CD4-positive, alpha-beta T cell treated with Interleukin-15 for 4 hours (primary cell): ENCODE results near the gene CLMN.
A peak's percentile ranks its signal among the peaks of the same experiment; 100 is the strongest.

ENCODE experiments used
- DNase-seq: peaks from one replicate; pipeline ENCODE4 v3.0.0-alpha.2; 2020; ENCODE audit warnings: low spot score

The CLMN gene, protein sequence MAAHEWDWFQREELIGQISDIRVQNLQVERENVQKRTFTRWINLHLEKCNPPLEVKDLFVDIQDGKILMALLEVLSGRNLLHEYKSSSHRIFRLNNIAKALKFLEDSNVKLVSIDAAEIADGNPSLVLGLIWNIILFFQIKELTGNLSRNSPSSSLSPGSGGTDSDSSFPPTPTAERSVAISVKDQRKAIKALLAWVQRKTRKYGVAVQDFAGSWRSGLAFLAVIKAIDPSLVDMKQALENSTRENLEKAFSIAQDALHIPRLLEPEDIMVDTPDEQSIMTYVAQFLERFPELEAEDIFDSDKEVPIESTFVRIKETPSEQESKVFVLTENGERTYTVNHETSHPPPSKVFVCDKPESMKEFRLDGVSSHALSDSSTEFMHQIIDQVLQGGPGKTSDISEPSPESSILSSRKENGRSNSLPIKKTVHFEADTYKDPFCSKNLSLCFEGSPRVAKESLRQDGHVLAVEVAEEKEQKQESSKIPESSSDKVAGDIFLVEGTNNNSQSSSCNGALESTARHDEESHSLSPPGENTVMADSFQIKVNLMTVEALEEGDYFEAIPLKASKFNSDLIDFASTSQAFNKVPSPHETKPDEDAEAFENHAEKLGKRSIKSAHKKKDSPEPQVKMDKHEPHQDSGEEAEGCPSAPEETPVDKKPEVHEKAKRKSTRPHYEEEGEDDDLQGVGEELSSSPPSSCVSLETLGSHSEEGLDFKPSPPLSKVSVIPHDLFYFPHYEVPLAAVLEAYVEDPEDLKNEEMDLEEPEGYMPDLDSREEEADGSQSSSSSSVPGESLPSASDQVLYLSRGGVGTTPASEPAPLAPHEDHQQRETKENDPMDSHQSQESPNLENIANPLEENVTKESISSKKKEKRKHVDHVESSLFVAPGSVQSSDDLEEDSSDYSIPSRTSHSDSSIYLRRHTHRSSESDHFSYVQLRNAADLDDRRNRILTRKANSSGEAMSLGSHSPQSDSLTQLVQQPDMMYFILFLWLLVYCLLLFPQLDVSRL

DNA sequence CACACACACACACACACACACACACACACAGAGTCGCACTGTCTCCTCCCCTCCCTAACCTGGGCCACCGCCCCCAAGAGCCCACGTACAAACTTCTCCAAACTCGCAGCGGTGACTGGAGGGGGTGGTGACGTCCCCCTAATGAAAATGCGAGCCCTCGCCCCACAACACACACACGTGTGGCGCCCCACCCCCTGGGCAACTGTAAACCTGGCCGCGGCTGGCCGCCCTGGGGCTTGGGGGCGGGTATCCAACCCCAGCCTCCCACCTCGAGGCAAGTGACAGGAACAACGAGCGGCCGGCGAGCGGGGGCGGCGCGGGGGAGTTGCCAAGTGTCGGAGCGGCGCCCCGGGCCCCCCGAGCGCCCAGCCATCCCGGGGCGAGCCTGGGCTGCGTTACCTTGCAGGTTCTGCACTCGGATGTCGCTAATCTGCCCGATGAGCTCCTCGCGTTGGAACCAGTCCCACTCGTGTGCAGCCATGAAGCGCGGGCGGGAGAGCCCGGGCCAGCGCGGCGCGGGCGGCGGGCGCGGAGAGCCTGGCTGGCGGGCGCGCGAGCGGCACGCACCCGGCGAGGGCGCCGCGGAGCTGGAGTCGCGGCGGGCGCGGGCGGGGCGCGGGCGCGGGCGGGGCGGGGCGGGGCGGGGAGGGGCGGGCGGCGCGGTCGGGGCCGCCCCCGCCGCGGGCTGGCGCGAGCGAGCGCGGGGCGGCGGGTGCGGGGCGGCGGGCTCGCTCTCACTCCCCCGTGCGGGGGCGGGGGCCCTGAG, at the start of gene CLMN:
Gene CLMN (minus strand): TSS at position 597 of the 766 bp plus-strand sequence. CDS start 116 bp downstream, at position 481.
- DNase-seq: no peak

DNA sequence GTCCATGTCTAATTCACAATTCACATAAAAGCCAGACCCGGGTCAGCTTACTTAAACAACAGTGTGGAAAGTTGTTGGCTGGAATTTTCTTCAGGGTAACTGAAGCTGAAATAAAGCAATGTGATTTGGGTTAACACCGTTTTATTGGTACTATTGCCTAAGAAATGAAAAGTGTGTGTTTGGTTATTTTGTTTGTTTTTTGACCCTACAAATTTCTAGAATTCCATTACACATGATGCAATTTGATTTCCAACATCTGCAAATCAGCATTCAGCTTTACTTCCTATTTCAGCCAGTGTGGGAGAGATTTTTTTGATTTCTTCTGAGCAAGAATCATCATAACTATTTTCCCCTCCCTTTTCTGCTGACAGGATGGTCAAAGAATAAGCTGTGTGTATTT, 45.7 kb upstream of the CLMN start:
- DNase-seq: no peak

DNA sequence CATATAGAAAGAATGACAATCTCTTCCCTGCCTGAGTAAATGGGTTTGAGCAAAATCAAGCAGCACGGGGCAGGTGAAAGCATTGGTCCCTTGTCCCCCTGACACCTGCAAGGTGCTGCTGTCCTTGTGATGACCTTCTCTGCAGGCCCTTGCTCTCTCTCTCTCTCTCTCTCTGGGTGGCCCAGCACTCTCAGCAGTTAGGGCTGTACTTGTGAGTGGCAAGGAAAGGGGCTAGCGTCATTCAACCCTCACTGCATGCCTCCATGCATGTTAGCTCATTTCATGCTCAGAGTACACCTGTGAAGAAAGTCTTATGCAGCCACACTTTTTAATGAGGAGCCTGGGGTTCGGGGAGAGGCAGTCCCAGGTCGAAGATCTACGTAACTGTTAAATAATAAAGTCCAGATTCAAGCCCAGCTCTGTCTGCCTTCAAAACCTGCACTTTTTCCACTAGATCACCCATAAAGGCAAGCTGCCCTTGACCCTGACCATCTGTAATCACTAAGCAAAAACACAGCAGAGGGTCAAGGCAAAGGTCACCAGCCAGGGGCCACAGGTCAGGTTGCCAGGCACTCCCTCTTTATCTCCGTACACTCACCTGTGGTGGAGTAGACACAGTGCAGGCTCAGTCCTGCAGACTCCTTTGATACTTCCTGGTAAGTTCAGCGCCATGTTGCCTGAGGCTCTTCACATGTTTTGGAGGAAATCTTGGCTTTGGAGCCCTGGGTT, 44.9 kb upstream of the CLMN start:
- DNase-seq: no peak

DNA sequence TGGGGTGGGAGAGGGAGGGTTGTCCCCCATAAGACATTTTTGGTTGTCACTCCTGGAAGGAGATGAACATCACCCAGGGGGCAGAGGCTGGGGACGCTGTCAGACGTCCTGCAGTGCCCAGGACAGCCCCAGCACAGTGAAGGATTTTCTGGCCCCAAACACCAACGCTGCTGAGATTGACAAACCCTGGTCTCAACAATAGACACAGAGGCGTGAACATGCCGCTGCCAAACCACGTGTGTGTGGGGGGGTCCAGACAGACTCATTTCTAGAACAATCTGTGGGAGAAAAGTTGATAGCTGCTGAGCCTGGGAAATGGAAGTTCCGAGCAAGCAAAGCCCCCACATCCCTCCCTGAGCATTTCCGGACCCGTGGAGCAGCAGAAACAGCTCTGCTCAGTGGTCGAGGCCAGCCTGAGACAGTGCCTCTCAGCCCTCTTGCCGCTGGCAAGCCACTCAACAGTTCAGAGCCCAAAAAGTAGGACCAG, 43.8 kb upstream of the CLMN start:
- no peak for DNase-seq

DNA sequence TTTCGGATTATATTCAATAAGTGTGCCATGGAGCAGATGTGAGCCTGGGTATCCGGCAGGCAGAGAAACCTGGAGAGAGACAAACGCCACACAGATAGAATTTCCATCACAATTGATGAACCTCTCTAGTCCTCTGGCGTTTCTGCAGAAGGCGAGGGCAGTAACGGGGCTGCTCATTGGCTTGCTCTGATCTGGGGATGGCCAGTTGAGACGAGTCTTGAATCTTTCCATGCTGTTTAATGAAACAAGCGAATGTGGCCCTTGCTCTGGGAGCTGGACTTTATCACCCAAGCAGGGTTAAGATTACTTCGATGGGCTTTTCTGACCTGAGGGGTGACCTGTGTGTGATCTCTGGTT, 42.4 kb upstream of the CLMN start:
- no peak for DNase-seq

DNA sequence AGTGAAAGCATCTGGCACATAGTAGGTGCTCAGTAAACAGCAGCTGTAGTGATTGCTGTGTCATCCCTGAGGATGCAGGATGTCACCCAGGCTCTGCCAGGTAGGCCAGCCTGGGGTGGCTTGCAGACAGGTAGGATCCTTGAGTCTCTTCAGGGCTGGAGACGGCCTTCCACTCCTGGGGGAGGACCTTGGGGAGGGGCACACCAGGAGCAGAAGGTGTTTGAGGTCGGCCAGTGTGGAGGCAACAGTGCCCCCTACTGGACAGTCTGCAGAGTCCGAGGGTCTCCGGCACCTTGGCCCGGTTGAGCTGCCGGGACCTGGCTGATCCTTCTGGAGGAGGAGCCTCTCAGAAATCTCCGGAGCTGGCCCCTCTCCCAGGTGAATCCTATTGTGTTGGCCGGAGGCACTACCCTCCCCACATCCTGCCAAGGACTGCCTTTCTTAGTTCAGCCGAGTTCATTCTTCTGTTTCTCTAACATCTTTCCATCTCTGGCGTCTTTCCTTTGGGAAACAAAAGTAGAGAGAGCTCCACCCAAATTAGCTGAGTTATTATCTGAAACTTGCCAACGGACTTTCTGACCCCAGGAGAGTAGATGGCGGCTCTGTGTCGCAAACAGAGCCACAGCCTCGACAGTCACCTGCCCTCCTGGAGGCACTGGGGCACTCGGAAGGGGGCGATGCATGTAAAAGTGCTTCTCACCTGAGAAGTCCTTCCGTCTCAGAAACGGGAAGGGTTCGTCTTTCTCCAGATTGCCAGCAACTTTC, 41.8 kb upstream of the CLMN start:
- peak; percentile 3 for DNase-seq

DNA sequence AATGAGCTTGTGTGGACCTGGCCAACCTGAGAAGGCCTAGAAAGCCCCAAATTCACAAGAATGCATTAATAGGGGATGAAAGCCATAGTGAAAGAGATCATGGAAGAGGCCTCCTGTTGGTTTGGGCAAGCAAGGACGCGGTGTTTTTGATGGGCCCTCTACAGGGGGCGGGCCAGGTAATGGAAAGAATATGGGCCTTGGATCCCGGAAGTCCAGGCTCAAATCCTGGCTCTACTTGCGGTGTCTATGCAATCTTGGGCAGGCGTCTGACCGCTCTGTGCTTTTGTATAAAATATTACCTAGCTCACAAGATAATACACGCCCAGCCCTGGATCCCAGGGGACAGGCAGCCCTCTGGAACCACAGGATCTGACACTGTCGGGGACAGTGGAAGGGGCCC, 41.1 kb upstream of the CLMN start:
- no peak for DNase-seq

DNA sequence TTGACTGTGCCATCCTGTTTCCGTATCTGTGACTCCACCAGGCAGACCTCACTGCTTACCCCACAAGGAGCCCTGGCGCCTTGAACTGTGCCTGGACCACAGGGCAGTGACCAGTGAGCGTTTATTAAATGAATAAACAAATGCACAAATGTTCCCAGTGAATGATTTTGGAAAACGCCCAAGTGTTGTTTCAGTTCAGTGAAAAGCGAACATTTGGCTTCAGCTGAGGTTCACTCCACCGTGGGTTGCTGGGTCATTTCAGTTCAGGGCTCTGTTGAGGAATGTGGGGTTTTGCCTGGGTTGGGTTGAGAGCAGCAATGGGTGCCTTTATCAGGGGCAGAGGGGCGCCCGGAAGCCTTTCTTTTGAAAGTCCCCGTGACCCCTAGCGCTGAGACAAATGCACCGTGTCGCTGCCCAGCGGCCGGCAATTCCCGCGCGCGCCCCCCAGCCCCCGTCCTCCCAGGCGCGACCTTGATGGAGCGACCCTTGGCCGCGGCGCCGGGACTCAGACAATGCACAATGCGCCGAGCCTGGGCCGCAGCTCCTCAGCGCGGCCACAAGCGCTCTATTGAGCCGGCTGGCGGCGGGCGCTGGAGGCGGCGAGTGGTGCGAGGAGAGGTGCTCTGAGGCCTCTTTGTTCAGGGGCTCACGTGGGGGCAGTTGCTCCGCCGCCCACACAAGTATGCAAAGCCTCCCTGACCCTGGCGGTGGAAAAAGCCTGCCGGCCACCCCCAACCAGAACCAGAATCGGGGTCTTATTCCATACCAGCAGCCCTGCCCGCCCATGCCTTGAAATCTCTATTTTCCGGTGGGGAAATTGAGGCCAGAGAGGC, 40.5 kb upstream of the CLMN start:
- DNase-seq: no peak

DNA sequence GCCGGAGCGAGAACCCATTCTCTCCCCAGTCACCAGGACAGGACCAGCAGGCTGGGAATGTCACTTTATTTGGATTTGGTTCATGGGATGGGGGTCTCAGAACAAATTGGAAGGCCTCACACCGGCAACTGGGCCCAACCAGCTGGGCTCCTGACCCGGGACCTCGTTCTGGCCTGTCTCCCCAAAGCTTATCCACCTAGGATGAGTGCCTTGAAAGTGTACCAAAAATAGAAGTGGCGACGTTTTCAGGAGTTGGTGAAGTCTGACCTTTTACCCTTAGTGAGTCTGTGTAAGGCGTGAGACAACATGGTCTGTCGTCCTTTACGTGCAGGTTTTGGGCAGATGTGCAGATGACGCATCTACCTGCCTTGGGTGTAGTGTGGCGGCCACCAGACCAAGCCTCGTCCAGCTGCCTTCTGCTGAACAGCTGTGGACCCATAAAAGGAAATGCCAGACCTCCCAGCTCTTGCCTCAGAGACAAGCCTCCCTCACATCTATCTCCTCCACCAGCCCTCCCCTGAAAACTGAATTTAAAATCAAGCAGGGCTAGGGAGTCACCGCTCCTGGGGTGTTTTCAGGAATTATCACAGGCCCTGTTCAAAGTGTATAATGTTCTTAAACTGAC, 36.6 kb upstream of the CLMN start:
- no peak for DNase-seq

DNA sequence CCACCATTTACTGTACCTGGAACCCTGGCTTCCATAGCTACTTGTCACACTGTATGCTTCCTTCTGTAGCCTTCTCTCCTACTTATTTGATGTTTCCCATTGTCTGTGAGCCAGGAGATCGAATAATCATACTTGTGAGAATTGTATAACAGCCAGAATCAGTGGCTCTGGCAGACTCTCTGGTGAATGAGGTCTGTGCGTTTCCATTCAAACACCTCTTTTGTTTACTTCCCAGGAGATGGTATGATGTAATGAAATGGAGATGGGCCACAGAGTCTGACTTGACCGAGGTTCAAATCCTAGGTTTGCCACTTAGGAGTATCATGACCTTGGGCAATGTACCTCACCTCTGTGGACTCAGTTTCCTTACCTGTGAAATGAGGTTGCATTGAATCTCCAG, 35.7 kb upstream of the CLMN start:
- DNase-seq: no peak

DNA sequence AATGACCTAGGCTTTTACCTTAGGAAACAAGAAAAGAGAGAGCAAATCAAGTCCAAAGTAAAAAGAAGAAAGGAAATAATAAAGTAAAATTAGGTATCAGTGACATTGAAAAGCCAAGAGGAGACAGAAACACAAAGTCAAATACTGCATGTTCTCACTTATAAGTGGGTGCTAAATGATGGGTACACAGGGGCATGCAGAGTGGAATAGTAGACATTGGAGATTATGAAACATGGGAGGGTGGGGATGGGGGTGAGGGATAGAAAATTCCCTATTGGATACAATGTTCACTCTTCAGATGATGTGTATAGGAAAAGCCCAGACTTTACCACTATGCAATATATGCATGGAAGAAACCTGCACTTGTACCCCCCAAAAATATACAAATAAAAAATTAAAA, 35.1 kb upstream of the CLMN start:
- DNase-seq: no peak

DNA sequence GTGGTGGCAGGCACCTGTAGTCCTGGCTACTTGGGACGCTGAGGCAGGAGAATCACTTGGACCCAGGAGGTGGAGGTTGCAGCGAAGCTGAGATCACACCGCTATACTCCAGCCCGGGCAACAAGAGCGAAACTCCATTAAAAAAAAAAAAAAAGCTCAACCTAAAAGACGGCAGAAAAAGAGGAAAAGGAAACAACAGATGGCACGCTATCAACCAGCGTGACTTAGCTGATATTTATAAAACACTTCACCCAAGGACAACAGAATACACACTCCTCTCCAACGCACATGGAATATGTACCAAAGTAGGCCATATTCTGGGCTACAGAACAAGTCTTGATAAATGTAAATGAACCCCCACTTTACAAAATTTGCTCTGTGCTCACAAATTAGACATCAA, 34.0 kb upstream of the CLMN start:
- no peak for DNase-seq

DNA sequence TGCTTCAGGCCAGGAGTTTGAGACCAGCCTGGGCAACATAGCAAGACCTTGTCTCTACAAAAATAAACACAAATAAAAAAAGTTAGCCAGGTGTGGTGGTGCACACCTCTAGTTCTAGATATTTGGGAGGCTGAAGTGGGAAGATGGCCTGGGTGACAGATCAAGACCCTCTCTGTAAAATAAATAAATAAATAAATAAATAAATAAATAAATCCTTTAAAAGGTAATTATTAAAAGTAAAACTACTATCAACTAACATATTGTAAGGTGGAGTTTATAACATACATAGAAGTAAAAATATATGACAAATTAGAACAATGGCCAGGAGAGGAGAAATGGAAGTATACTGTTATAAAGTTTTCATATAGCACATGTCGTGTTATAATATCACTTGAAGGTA, 33.3 kb upstream of the CLMN start:
- DNase-seq: no peak

DNA sequence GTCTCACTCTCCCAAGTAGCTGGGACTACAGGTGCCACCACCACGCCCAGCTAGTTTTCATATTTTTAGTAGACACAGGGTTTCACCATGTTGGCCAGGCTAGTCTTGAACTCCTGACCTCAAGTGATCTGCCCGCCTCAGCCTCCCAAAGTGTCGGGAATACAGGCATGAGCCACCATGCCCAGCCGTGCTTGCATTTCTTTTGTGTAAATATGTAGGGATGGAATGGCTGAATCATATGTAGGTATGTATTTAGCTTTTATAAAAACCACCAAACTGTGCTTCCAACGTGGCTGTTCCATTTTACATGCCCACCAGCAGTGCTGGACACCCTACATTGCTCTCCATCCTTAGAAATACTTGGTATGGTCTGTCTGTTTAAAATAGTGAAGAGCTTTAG, 32.8 kb upstream of the CLMN start:
- DNase-seq: no peak

DNA sequence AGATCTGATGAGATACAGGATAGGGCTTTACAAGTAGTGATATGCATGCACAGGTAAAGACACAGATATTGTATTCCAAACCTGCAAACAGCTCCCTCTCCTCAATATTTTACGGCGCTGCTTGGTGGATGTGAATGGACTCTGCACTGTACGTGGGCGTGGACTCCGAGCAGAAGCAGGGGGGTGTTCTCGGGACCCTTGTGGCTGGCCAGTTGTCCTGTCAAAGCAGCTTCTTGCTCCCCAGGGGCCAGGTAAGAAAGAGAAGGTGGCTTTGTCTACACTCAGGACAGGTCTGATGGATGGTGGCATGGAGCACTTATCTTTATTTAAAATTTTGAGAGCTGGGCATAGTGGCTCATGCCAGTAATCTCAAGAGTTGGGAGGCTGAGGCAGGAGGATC, 29.5 kb upstream of the CLMN start:
- no peak for DNase-seq

DNA sequence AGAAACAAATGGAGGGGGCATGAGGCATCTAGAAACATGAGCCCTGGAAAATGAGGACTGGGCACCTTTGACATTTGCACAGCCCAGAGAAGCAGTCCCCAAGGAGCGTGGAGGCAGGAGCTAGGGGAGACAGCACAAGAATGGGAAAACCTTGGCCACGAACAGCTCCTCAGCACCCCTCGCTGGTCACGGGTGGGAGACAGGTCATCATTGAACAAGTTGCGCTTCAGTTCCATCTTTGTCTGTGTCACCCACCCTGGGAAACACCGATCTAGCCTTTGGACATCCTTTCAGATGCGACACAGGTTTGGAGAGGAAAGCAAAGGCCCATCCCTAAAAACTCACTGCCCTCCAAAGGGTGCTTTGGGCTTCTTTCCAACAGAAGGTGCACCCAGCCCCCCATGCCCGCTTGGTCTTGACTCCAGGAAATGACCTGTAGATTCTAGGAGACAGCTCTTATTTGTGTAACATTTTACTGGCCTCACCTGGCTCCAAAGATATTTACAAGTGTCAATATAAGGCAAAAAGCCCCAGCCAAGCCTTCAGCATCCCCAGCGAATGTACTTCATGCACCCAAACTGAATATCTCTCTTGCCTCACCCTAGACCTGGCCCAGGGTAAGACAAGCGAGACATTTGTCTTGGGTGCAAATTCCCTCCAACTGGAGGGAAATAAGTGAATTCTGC, 28.8 kb upstream of the CLMN start:
- DNase-seq: no peak

DNA sequence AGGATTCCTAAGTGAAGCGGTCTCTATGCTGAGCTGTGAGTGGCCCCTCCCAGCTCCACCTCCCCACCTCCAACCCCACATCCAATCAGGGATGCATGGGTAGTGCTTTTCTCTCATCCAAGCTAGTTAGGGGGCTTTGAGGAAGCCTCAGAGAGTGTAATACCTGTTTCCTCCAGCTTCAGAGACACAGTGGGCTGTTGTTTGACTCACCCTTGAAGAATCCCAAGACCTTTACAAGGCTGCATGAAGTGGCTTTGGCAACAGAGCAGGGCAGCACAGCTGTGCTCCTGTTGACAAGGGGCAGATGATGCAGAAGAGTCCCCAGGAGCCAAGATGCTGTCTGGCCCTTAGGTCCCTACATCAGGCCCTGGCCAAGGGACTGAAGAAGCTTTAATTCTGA, 27.1 kb upstream of the CLMN start:
- DNase-seq: no peak

DNA sequence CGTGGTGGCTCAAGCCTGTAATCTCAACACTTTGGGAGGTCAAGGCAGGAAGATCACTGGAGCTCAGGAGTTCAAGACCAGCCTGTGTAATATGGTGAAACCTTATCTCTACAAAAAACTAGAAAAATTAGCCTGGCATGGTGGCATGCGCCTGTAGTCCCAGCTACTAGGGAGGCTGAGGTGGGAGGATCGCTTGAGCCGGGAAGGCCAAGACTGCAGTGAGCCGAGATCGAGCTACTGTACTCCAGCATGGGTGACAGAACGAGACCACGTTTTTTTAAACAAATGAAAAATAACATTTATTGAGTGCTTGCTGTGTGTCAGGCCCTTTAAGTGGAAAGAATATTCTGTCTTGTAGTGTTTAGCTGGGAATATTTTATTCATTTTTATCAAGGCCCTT, 26.6 kb upstream of the CLMN start:
- no peak for DNase-seq

DNA sequence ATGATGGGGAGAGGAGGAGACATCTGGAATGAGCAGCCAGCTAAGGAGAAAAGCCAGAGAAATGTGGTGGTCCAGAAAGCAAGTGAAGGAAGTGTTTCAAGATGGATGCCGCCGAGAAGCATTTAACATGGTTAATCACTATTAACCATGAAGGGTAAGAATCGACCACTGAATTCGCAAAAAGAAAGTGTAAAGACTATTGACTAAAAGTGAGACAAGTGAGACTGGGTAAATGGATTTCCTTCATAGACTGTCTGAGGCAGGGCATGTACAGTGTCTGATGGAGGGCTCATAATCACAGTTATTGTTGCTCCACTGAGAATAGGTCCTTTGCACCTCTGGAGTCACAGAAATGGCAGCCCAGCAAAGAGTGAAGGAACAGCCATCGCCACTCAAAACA, 25.3 kb upstream of the CLMN start:
- no peak for DNase-seq
